Neuronal stem cell (in vitro differentiated cells): ENCODE results near the gene LMNA.

ENCODE experiments used
- DNase-seq: peaks from one replicate; pipeline ENCODE4 v3.0.0-alpha.2; 2013; ENCODE audit warnings: low spot score
- H2AFZ ChIP-seq: one replicate; pipeline ENCODE4 v1.6.1; 2013; ENCODE audit warnings: mild to moderate bottlenecking, low read length, inconsistent platforms
- H2AK5ac ChIP-seq: 2 replicates; pipeline ENCODE4 v1.6.1; 2013; ENCODE audit warnings: low read depth, mild to moderate bottlenecking, inconsistent platforms, low read length, moderate library complexity, mixed read lengths
- H2BK120ac ChIP-seq: 2 replicates; pipeline ENCODE4 v1.6.1; 2013; ENCODE audit warnings: low read depth, mild to moderate bottlenecking, inconsistent platforms, low read length, moderate library complexity, mixed read lengths
- H2BK12ac ChIP-seq: one replicate; pipeline ENCODE4 v1.6.1; 2013; ENCODE audit warnings: low read length, inconsistent platforms
- H2BK15ac ChIP-seq: 2 replicates; pipeline ENCODE4 v1.6.1; 2013; ENCODE audit warnings: mild to moderate bottlenecking, low read length, inconsistent platforms, mixed read lengths
- H2BK5ac ChIP-seq: one replicate; pipeline ENCODE4 v1.6.1; 2013; ENCODE audit warnings: inconsistent platforms, mild to moderate bottlenecking, low read length, moderate library complexity
- H3K14ac ChIP-seq: one replicate; pipeline ENCODE4 v1.6.1; 2013; ENCODE audit warnings: low read length, inconsistent platforms
- H3K18ac ChIP-seq: 2 replicates; pipeline ENCODE4 v1.6.1; 2013; ENCODE audit warnings: low read length, inconsistent platforms
- H3K23ac ChIP-seq: 2 replicates; pipeline ENCODE4 v1.6.1; 2013; ENCODE audit warnings: low read depth, mild to moderate bottlenecking, mixed read lengths, low read length, inconsistent platforms; ENCODE audit not compliant: poor library complexity
- H3K27ac ChIP-seq: replicated peaks from 3 replicates; pipeline ENCODE4 v1.5.1; 2013; ENCODE audit warnings: low read length, inconsistent platforms
- H3K27me3 ChIP-seq, 3 experiments: 2 replicates each; pipeline ENCODE4 v1.6.1; 2013; ENCODE audit warnings: low read length in 3 of 3, mild to moderate bottlenecking in 2 of 3, inconsistent platforms in 1 of 3, low read depth in 1 of 3, mixed read lengths in 1 of 3, moderate library complexity in 1 of 3; ENCODE audit not compliant: control insufficient read depth in 3 of 3, insufficient read depth in 3 of 3
- H3K36me3 ChIP-seq, 2 donors: replicated peaks in 1 of 2; 2 replicates each; pipeline ENCODE4 v1.6.1; 2013; ENCODE audit warnings: low read length in 2 of 2; ENCODE audit not compliant: control insufficient read depth in 2 of 2, insufficient read depth in 2 of 2
- H3K4ac ChIP-seq: 2 replicates; pipeline ENCODE4 v1.6.1; 2013; ENCODE audit warnings: inconsistent platforms, mild to moderate bottlenecking, low read length, moderate library complexity
- H3K4me1 ChIP-seq, 2 donors: 1 replicate in 1 of 2; 2 replicates in 1 of 2; pipeline ENCODE4 v1.6.1; 2013; ENCODE audit warnings: low read length in 2 of 2, low read depth in 1 of 2; ENCODE audit not compliant: control insufficient read depth in 2 of 2, insufficient read depth in 1 of 2
- H3K4me2 ChIP-seq: one replicate; pipeline ENCODE4 v1.6.1; 2013; ENCODE audit warnings: mild to moderate bottlenecking, low read length, inconsistent platforms; ENCODE audit not compliant: insufficient read depth, poor library complexity, severe bottlenecking
- H3K4me3 ChIP-seq, 2 donors: 2 replicates each; pipeline ENCODE4 v1.5.1; 2013; ENCODE audit warnings: low read length in 2 of 2, mild to moderate bottlenecking in 2 of 2, inconsistent platforms in 1 of 2, moderate library complexity in 1 of 2
- H3K79me1 ChIP-seq: one replicate; pipeline ENCODE4 v1.6.1; 2013; ENCODE audit warnings: low read depth, mild to moderate bottlenecking, inconsistent platforms, low read length, moderate library complexity
- H3K9ac ChIP-seq: one replicate; pipeline ENCODE4 v1.6.1; 2013; ENCODE audit warnings: mild to moderate bottlenecking, low read depth, low read length, inconsistent platforms; ENCODE audit not compliant: poor library complexity
- H3K9me3 ChIP-seq, 2 donors: replicated peaks in 1 of 2; 2 replicates each; pipeline versions ENCODE3 to v1.6.1; 2013; ENCODE audit warnings: low read length in 2 of 2, mild to moderate bottlenecking in 2 of 2, inconsistent platforms in 1 of 2, low read depth in 1 of 2, mixed read lengths in 1 of 2, moderate library complexity in 1 of 2; ENCODE audit not compliant: control insufficient read depth in 2 of 2, insufficient read depth in 1 of 2
- H4K8ac ChIP-seq: one replicate; pipeline ENCODE4 v1.6.1; 2013; ENCODE audit warnings: low read depth, mild to moderate bottlenecking, inconsistent platforms, low read length, moderate library complexity
- H4K91ac ChIP-seq: one replicate; pipeline ENCODE4 v1.6.1; 2013; ENCODE audit warnings: low read length, low read depth, mild to moderate bottlenecking, inconsistent platforms; ENCODE audit not compliant: poor library complexity
- WGBS, 2 donors: extraction: QIAGEN DNeasy Blood & Tissue Kit; methylation state at CpG; one replicate each; pipeline ENCODE4 v1.1.7; 2013; ENCODE audit warnings: missing lambda C conversion rate in 2 of 2, mixed read lengths in 1 of 2; ENCODE audit not compliant: insufficient read length in 2 of 2, insufficient replicate concordance in 1 of 2; ENCODE audit errors: extremely low coverage in 2 of 2; 5-methylcytosine and 5-hydroxymethylcytosine counted together

Gene LMNA

DNA sequence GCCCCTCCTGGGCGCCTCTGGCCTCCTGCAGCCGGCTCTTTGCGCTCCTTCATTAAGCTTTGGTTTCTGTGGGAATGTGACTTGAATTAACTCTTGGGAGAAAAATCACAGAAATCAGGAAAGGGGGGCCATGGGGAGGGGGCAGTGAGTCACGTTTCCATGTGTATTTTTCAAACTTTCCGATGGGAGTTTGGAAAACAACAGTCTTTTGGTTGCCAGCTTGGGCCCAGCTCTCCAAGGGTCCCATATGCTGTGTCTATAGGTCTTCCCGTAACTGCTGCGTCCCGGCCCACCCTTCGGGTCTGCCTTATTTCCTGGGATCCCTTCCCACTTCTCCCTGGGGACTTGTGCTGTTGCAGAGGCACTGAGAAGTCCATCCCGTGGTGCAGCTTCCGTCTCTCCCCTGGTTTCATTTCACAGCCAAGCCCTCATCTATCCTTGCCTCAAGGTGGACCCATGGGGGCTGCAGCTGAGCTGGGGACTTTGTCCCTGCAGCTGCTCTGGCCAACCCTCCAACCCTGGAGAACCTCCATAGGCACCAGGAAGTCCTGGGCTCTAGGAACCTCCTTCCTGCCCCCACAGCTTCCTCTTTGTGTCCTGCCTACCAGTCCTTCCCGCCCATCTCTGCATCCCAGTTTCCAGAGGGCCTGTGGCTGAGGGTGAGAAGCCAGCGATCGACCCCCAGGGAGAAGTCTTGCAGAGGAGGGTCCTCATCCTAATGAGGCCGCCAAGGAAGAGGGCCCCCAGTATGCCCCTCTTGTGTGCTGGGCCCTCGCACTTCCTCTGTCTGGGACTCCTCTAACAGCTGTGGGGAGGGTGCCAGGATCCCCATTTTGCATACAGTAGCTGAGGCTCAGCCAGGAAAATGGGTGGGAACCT lies 11.6 kb upstream of the LMNA start:
- no CpG with 5 or more reads among the region's 16 CpGs for WGBS, 2 donors
- Histone ChIP-seq H3K4me2 (no peak overlapping the region), H2AK5ac (no peak overlapping the region), H3K79me1 (peaks cover 14% of the 10 kb centered on the region), H2BK12ac (no peak overlapping the region), H3K4me3 (no peak overlapping the region), H3K9ac (no peak overlapping the region), H3K23ac (no peak overlapping the region), H3K4ac (no peak overlapping the region), H4K8ac (no peak overlapping the region), H3K9me3 (no peaks in the 10 kb centered on the region), H4K91ac (no peak overlapping the region), H3K36me3 (peaks cover 4 to 64% of the 10 kb centered on the region in 2 donors), H3K14ac (no peak overlapping the region), H2AFZ (no peak overlapping the region), H2BK15ac (no peak overlapping the region), H3K27ac (no peak overlapping the region), H2BK5ac (no peak overlapping the region), H2BK120ac (no peak overlapping the region), H3K18ac (peak overlapping the region; percentile 36), H3K27me3 (no peaks in the 10 kb centered on the region), H3K4me1 (peaks cover 38 to 60% of the 10 kb centered on the region in 2 donors)
- no peak for DNase-seq

DNA sequence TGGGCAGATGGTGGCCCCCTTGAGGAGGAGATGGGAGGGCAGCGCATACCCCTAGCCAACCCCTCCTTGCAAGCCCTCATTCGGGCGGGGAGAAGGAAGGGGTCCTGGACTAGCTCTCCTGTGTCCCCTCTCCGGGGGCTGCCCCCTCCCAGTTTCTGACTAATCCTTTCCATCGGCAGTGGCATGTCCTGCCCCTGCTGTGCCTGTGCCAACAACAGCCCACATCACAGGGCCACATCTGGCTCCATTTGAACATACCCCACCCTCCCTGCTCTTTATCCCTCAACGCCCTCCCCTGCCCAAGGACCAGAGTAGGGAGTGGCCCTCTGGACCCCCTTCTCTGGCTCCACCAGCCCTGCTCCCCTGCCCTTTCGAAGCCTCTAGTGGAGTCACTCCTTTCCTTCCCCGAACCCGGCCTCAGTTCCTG lies 11.0 kb upstream of the LMNA start:
- H3K9ac ChIP-seq, result no peak overlapping the region
- H3K14ac ChIP-seq, result no peak overlapping the region
- H3K27me3 ChIP-seq, result no peaks in the 10 kb centered on the region
- no peak overlapping the region for H2BK12ac ChIP-seq
- peaks cover 38 to 54% of the 10 kb centered on the region in 2 donors for H3K4me1 ChIP-seq
- H3K27ac ChIP-seq, result no peak overlapping the region
- no peak overlapping the region for H3K4me3 ChIP-seq
- H3K4me2 ChIP-seq, result no peak overlapping the region
- H2BK5ac ChIP-seq, result no peak overlapping the region
- H3K23ac ChIP-seq, result no peak overlapping the region
- H2BK120ac ChIP-seq, result no peak overlapping the region
- H3K79me1 ChIP-seq, result peaks cover 14% of the 10 kb centered on the region
- H4K91ac ChIP-seq, result no peak overlapping the region
- H2AFZ ChIP-seq, result no peak overlapping the region
- peak overlapping the region; percentile 24 for H2AK5ac ChIP-seq
- H2BK15ac ChIP-seq, result no peak overlapping the region
- no peak overlapping the region for H4K8ac ChIP-seq
- DNase-seq, result no peak
- H3K36me3 ChIP-seq, result peaks cover 4 to 62% of the 10 kb centered on the region in 2 donors
- no peak overlapping the region for H3K4ac ChIP-seq
- no peaks in the 10 kb centered on the region for H3K9me3 ChIP-seq
- WGBS, 2 donors, result no CpG with 5 or more reads among the region's 9 CpGs
- peak overlapping the region; percentile 34 for H3K18ac ChIP-seq

DNA sequence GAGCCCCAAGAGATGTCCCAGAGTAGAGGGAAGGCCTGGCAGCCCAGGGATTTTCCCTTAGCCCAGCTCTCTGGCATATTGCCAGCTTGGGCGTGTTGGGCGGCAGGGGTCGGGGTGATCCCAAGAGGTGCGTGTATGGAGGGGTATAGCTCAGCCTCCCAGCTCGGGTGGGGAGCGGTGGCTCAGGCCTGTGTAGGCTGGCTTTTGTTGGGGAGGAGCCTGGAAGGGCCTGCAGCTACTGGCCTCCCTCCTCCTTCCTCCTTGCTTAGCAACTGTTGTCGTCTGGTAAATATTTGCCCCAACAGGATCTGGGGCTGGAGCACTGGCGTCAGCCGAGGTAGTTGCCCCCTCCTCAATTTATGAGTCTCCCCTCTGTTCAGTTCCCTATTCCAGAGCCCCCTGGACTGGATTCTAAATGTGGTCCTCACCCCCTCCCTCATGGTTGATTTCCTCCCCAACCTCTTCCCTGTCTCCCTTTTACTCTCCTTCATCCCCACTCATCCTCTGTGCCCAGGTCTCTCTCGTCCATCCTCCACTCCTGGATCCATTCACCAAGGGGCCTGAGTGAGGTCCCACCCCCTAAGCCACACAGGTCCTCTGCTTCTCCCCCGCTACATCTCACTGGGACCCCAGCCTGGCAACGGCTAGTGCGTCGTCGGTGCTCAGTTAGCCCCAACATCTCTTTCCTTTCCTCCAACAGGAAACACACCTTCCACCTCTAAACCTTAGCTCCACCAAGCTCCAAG lies 10.3 kb upstream of the LMNA start:
- DNase-seq, result no peak
- peak overlapping the region; percentile 29 for H3K27ac ChIP-seq
- H2BK12ac ChIP-seq, result no peak overlapping the region

More for the DNA sequence above, 10.3 kb upstream of the LMNA start:
- Histone ChIP-seq H3K79me1 (peaks cover 14% of the 10 kb centered on the region), H3K18ac (peak overlapping the region; percentile 36), H3K4me2 (no peak overlapping the region), H4K8ac (no peak overlapping the region), H3K9me3 (no peaks in the 10 kb centered on the region), H2AK5ac (no peak overlapping the region), H2BK15ac (no peak overlapping the region), H2AFZ (no peak overlapping the region), H3K4me1 (peaks cover 38 to 47% of the 10 kb centered on the region in 2 donors), H3K23ac (no peak overlapping the region), H2BK120ac (no peak overlapping the region), H3K36me3 (peaks cover 4 to 58% of the 10 kb centered on the region in 2 donors), H2BK5ac (no peak overlapping the region), H3K9ac (no peak overlapping the region), H3K4me3 (no peak overlapping the region), H3K14ac (no peak overlapping the region), H3K4ac (no peak overlapping the region), H4K91ac (no peak overlapping the region), H3K27me3 (no peaks in the 10 kb centered on the region)
- WGBS, 2 donors, result no CpG with 5 or more reads among the region's 15 CpGs
